ENCODE data around the gene RBM18.

The RBM18 gene

DNA sequence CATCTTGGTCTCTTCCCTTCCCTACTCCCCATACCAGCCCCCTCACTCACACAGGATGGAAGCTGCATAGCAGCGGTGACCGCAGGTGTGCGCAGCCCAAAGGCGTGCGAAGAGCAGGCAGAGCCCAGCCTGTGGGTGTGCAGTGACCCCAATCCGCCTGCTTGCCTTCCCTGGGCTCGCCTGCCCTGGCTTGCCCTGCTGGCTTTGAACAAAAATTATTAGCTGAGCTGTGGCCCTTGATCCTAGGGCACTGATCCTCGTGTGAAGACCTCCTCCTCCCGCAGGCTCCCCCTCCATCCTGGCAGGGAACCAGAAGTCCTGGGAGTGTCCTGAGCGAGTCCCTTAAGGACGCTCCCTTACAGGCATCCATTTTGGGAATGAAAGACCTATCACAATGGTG, 73.1 kb downstream of the RBM18 start:
- Mint-ChIP-seq H3K4me1 (peaks cover 40% of the 10 kb centered on the region), H3K4me3 (no peak overlapping the region), H3K9me3 (no peaks in the 10 kb centered on the region), H3K27me3 (ENCODE audit: low read depth, poor library complexity) (peaks cover 20% of the 10 kb centered on the region), H3K27ac (no peak overlapping the region), H3K36me3 (ENCODE audit: low read depth) (no peaks in the 10 kb centered on the region)
- TF ChIP-seq CTCF (IDR thresholded peaks at IDR 0.05) = no peak
- peak; percentile 48 for DNase-seq

GRCh38 chr9:122190597-122191381, 73.9 kb downstream of the RBM18 start:
- no peaks in the 10 kb centered on the region for H3K36me3 Mint-ChIP-seq (ENCODE audit: low read depth)
- no peak overlapping the region for H3K27ac Mint-ChIP-seq
- peaks cover 13% of the 10 kb centered on the region for H3K27me3 Mint-ChIP-seq (ENCODE audit: low read depth, poor library complexity)
- DNase-seq = no peak
- H3K9me3 Mint-ChIP-seq = no peaks in the 10 kb centered on the region
- H3K4me3 Mint-ChIP-seq = no peak overlapping the region
- no peak for TF ChIP-seq CTCF (IDR thresholded peaks at IDR 0.05)
- peaks cover 48% of the 10 kb centered on the region for H3K4me1 Mint-ChIP-seq

DNA sequence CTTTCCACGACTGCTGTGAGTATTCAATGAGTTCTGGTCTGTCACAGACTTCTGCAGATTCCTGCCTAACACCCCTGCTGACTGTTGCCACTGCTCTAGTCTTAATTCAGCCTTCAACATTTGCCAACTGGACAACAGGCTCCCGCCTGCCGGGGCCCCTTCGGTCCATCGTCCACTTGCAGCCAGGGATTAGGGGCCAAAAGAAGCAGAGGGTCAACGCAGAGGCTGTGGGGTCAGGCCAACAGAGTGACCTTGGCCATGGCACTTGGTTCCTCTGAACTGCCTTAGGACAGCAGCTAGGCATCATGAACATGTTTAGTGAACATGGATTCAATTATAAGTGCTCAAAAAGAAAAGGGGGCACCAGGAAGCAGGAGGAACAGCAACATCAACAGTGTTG, 76.3 kb downstream of the RBM18 start:
- no peak overlapping the region for H3K4me3 Mint-ChIP-seq
- no peak for TF ChIP-seq CTCF (IDR thresholded peaks at IDR 0.05)
- no peaks in the 10 kb centered on the region for H3K9me3 Mint-ChIP-seq
- H3K4me1 Mint-ChIP-seq = peaks cover 51% of the 10 kb centered on the region
- DNase-seq = no peak
- no peak overlapping the region for H3K27ac Mint-ChIP-seq
- H3K36me3 Mint-ChIP-seq (ENCODE audit: low read depth) = no peaks in the 10 kb centered on the region
- H3K27me3 Mint-ChIP-seq (ENCODE audit: low read depth, poor library complexity) = peaks cover 13% of the 10 kb centered on the region

Measured in nephron progenitor cell (in vitro differentiated cells).